Amygdala (tissue), 56 donors: Measurements from ENCODE around the gene PSMD9.

Source experiments
- DNase-seq, 56 donors: peaks; one replicate each; lab custom pipeline; 2025; lab: John Stamatoyannopoulos, UW

The PSMD9 gene

GRCh38 chr12:121949648-121950397, 61.2 kb downstream of the PSMD9 start:
- DNase-seq, result no peak

- no peak for DNase-seq
Measured at GRCh38 chr12:121953117-121953692, 64.6 kb downstream of the PSMD9 start.

- no peak for DNase-seq
Measured at GRCh38 chr12:121953695-121954094, 65.1 kb downstream of the PSMD9 start.

- DNase-seq, result peak in 1 of 56 donors; percentile 17
Measured at GRCh38 chr12:121955258-121956237, 67.0 kb downstream of the PSMD9 start.

- DNase-seq, result no peak
Measured at GRCh38 chr12:121957861-121958515, 69.4 kb downstream of the PSMD9 start.

GRCh38 chr12:121958541-121959240, 70.1 kb downstream of the PSMD9 start:
- DNase-seq, result peak in 1 of 56 donors; percentile 13

- no peak for DNase-seq
Measured at GRCh38 chr12:121960541-121960940, 72.0 kb downstream of the PSMD9 start.

GRCh38 chr12:121961195-121961879, 72.7 kb downstream of the PSMD9 start:
- no peak for DNase-seq

GRCh38 chr12:121963341-121964018, 74.9 kb downstream of the PSMD9 start:
- no peak for DNase-seq

GRCh38 chr12:121964813-121965643, 76.4 kb downstream of the PSMD9 start:
- no peak for DNase-seq

- DNase-seq, result no peak
Measured at GRCh38 chr12:121966959-121967358, 78.4 kb downstream of the PSMD9 start.
